GM21576 (cell line): ENCODE data around the gene KRTAP1-4.
"Not testable (repeated sequence)": the region's sequence is repeated elsewhere in the genome, so short reads cannot be mapped to it uniquely, and the experiment has no call there.

Source experiments
- ATAC-seq: cut with Tn5 transposase; IDR thresholded peaks from one replicate; pipeline ENCODE4 v1.9.1; 2021; ENCODE audit warnings: mild to moderate bottlenecking, moderate library complexity; ENCODE audit not compliant: unreplicated experiment

KRTAP1-4 gene

DNA sequence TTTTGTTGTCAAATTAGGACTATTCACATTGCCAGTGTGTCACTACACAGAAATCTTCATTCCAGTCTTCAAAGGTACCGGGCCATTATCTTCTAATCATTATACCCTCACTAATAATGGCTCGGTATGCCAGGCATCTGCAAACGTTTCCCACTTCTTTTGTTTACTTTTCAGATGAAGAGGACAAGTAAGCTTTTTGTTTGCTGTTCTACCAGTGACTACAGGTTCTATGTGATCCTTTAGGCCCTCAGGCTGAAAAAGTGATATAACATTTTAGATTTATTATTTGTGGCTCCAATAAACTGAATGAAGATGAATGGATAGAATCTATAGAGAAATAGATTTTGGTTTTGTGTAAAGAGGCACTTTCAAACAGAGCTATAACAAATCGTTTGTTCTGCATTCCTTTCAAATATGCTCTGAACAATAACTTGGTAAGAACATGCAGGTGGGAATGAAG, 20.7 kb downstream of the KRTAP1-4 start:
- ATAC-seq = no peak

GRCh38 chr17:41008811-41009210, 21.2 kb downstream of the KRTAP1-4 start, which contains the start of gene KRTAP3-1:
Gene KRTAP3-1 (minus strand): TSS chr17:41009128. CDS start chr17:41009074, 54 bp downstream.
- ATAC-seq = no peak

- ATAC-seq = no peak
Observed at GRCh38 chr17:41004397-41004796, 25.6 kb downstream of the KRTAP1-4 start.

DNA sequence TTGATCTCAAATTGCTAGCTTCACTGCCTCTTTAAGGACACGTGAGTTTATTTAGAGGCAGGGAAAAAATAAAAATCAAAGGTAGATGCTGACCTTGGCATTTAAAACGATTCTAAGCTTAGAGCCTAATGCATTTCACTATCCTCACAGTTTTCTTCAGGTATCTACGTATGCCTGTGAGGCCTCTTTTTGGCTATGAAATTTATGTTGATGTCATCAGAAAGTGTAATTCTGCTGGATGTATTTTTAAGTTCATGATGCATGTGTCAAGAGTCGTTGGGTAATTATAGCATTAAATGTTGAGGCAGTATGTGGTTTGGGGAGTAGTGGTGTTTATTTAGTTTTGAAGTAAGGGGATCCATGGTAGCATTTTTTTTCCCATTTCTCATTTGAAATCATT, 26.1 kb downstream of the KRTAP1-4 start:
- no peak for ATAC-seq

GRCh38 chr17:41002814-41003213, 27.2 kb downstream of the KRTAP1-4 start:
- ATAC-seq = no peak

DNA sequence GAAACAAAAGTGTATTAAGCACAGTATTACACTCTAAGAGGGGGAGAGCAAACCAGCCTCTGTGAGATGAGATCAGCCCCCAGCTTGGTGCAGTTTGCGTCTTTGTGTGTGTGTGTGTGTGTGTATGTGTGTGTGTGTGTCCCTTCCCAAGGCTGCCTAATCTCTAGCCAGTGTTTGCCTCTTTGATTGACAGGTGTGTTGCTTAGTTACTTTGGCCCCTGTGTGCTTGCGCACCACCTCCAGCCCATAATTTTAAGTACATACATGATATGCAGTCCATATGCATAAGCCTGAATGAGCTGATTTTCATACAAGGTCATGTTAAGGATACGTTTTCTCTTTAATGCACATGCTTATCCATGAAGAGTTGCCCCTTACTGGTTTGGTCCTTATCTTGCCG, 28.2 kb downstream of the KRTAP1-4 start:
- ATAC-seq = no peak

DNA sequence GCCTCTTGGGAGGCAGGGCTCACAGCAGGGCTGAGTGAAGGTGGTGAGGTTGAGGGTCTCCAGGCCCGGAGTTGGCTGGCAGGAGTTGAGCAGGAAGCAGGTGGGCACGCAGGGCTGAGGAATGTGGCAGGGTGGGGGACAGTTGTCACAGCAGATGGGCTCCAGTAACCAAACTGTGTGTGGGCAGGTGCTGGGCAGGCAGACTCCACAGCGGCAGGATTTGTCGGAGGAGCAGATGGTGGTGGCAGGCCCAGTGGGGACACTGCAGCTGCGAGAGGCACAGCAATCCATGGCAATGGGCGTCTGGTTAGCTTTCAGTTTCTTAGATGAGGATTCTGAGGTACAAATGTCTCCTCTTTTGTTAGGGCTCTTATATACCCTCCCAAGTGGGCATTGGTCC, 30.4 kb downstream of the KRTAP1-4 start, which contains the start of gene KRTAP3-2:
Gene KRTAP3-2, minus strand, starts transcription at position 344 of the 400 bp plus-strand sequence. Its CDS starts 53 bp downstream, at position 291.
- not testable (repeated sequence) for ATAC-seq

GRCh38 chr17:40997361-40997760, 32.6 kb downstream of the KRTAP1-4 start:
- ATAC-seq = no peak

DNA sequence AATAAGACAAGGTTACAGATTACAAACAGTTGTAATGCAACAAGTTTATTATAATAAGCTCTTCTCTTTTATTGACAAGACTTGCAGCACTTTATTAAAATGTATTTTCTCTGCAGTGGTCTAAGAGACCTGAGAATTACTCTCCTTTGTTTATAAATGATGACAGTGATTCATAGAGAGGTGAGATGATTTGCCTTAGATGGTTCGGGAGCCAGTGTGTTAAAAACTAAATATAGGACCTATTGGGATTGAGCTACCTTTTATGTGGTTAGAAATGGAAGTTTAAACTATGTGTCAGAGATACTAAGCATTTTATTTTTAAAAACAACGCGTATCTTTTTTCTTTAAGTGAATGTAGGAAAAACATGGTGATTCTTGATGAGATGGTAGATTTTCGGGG, 33.2 kb downstream of the KRTAP1-4 start:
- no peak for ATAC-seq

DNA sequence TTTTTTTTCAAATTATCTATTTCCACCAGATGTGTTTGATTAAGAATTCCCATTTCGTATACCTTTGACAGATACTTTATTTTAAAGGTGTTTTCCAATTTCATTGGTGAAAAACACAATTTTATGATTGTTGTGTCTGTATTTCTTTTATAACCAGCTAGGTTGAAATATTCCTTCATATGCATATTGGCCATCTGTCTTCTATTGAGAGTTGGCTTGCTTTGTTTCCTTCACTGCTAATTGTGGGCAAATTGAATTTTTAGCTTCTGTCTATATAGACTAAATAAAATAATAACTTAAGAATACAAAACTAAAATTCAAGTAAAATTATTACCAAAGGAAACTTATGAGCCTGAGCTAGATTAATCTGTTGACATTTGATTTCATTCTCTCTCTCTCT, 34.9 kb downstream of the KRTAP1-4 start:
- no peak for ATAC-seq

DNA sequence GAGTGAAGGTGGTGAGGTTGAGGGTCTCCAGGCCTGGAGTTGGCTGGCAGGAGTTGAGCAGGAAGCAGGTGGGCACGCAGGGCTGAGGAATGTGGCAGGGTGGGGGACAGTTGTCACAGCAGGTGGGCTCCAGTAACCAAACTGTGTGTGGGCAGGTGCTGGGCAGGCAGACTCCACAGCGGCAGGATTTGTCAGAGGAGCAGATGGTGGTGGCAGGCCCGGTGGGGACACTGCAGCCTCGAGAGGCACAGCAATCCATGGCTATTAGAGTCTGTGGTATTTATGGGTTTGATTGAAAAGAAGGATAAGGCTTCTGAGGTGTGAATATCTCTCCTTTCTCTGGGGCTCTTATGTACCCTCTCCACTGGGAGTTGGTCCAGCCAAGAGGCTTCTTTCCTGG, 36.2 kb downstream of the KRTAP1-4 start, which contains the start of gene KRTAP3-3:
Gene KRTAP3-3, minus strand, starts transcription at position 326 of the 400 bp plus-strand sequence. Its CDS starts 67 bp downstream, at position 259.
- ATAC-seq = no peak

DNA sequence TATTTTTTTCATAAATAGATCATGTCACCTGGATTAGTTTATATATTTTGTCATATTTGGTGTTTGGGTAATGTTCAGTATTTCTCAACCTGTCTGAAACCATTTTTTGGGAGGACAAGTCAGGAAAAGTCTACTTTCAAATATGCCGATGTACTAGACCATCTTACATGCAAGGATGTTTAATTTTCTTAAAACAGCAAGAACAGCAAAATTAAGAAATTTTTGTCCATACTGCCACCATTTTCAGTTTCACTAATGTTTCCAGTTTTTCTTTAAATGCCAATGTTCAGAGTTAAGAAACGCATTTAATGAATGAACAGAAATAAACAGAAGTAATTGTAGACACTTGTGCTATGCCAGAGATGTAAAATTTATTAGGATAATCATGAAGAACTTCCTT, 36.9 kb downstream of the KRTAP1-4 start:
- ATAC-seq = no peak

DNA sequence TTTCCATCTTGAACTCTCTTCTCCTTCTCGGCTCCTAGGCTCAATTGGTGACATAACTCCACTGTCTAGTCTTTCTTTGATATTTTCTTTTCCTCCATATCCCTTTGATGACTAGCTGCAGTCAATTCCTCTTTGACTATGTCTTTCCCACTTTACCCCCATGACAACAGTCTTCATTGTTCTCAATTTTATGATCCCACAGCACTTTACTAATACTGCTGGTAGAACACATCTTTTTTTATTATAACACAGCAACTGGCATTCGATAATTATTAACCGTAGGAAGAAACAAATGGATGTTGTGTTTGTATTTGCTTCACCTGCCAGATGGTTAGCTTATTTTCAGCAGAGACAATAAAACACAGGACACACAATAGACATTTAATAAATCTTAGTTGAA, 37.3 kb downstream of the KRTAP1-4 start:
- no peak for ATAC-seq

DNA sequence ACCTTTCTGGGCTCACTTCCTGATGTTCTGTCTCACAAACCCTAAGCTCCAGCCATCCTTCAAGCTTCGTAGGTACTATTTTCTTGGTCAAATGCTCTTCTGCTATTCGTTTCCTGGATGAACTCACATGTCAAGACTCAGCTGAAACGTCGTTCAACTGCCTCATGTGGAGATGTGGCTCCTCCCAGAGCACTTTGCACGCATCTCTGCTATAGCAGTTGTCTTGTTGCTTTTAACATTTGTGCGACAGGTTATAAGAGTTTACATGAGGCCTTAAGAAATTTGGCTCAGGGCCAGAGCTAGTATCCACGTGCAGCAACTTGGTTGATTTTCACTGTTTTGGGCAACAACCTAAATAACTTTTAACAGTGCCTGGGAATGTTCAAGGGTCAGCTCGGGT, 43.1 kb downstream of the KRTAP1-4 start:
- no peak for ATAC-seq

GRCh38 chr17:40984226-40984625, 45.8 kb downstream of the KRTAP1-4 start, which contains the start of gene KRT40:
Gene KRT40 (minus strand): TSS chr17:40984326. CDS start chr17:40984273, 53 bp downstream.
- ATAC-seq = no peak

DNA sequence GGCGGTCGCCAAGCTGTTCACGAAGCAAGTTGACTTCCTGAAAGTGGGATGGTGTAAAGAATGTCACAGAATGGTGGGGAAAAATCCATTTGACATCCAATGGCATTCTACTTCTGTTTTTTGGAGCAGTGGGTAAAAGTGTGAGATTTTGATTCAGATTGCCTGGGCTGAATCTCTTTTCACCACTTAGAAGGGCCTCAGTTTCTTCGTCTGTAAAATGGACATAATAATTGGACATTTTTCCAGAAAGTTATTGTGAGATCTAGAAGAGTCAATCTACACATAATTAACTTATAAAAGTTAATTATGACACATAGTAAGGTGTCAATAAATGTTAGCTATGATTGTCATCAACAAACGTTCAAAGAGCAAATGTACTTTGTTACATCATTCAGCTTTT, 48.9 kb downstream of the KRTAP1-4 start:
- ATAC-seq = no peak

- no peak for ATAC-seq
Observed at GRCh38 chr17:40980596-40980995, 49.4 kb downstream of the KRTAP1-4 start.

DNA sequence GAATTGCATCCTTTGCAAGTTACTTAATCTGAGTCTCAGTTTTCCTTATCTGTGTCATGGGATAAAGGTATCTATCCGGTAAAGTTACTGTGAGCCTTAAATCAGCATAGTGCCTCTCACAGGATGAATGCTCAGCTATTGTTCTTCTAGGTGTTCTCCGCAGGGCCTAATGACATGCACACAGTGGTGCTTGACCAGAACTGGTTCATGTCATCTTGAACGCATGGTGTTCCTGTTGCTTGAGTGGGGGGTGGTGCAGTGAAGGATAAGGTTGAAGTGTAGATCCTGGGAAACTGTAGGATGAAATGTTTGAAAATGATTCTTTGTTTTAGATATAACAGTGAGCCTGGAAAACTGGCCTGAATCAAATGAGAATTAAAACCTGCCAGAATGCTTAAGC, 49.9 kb downstream of the KRTAP1-4 start:
- ATAC-seq = no peak
